Inflammatory macrophage treated with lipopolysaccharide for 1 hour (primary cell): Measurements from ENCODE around the gene SPAM1.
"Not testable (repeated sequence)": the region's sequence is repeated elsewhere in the genome, so short reads cannot be mapped to it uniquely, and the experiment has no call there.

Experiments
- DNase-seq, 2 donors: peaks; one replicate each; pipeline ENCODE4 v3.0.0-alpha.2; 2020 to 2022

The SPAM1 gene

DNA sequence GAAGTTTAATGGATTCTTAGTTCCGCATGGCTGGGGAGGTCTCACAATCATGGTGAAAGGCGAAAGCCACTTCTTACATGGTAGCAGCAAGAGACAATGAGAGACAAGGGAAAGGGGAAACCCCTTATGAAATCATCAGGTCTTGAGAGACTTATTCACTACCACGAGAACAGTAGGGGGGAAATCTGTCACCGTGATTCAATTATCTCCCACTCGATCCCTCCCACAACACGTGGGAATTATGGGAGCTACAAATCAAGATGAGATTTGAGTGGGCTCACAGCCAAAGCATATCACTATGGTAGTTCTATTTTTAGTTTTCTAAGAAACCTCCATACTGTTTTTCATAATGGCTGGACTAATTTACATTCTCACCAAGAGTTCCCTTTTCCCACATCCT, 36.7 kb downstream of the SPAM1 start:
- peak; percentile 15 to 18 for DNase-seq

- peak; percentile 4 to 12 for DNase-seq
Observed at GRCh38 chr7:123966936-123967335, 41.9 kb downstream of the SPAM1 start.

- no peak for DNase-seq
Observed at GRCh38 chr7:123972045-123972444, 47.0 kb downstream of the SPAM1 start.

DNA sequence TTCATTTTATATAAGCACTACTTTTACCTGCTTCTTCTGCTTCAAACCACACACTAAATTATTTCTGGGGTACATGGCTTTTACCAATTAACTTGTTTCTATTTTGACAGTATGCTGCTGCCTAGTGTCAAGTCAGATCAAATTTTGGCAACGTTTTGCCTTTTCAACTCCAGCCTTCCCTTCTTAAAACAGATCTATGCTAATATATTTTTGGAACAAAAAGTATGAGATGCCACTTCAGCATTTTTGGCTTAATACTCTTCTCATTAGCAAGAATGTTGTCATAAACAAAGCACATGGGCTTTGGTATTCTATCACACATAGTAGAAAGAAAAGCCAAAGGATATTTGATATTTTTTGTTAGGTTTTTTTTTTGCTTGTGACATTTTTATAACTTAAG, 47.8 kb downstream of the SPAM1 start:
- DNase-seq, result no peak

GRCh38 chr7:123974326-123974908, 49.4 kb downstream of the SPAM1 start:
- DNase-seq, result no peak

DNA sequence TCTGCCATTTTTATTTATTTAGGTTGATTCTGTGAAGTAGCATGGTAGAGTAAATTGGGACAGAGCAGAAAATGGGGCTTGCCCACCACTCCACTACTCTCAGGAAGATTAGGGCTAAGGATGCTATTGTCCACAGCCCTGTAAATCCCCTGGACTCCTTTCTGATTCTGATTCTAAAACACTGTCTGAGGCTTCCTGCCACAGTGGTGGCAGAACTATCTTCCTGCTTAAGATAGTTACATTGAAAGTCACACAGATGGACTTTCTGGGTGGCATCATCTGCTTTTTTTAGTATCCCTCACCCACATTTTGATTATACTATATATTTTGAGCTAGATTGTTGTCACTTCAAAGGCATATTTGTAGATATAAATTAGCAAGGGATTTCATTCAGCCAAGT, 50.0 kb downstream of the SPAM1 start:
- no peak for DNase-seq

DNA sequence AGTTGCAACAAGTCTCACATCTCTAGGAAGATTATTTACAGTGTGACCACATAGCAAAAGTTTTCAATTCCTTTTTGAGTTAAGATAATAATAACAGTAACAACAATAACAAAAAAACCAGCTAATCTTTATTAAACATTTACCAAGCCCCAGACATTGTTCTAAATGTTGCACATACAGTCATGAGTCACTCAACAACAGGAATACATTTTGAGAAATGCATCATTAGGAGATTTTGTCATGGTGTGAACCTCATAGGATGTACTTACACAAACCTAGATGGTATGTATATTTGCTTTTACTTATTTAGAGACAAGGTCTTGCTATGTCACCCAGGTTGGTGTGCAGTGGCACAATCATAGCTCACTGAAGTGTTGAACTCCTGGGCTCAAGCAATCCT, 52.0 kb downstream of the SPAM1 start:
- DNase-seq, result no peak

- DNase-seq, result no peak
Observed at GRCh38 chr7:123979876-123980275, 54.8 kb downstream of the SPAM1 start.

DNA sequence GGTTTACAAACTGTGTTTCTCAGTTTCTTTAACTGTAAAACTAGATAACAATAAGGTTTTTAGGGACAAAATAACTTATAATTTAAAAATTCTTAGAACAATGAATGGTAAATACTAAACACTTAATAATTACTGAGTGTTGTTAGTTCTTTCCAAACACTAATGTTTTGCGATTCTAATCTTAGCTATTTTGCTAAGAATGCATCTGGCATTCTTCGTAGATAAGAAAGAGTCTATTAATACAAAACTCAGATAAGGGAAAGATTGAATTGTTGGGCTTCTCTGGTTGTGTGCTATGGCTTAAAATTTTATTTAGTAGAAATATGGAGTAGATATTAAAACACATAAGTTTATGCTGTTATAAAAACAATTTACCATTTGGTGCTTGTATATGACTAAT, 62.4 kb downstream of the SPAM1 start:
- no peak for DNase-seq

DNA sequence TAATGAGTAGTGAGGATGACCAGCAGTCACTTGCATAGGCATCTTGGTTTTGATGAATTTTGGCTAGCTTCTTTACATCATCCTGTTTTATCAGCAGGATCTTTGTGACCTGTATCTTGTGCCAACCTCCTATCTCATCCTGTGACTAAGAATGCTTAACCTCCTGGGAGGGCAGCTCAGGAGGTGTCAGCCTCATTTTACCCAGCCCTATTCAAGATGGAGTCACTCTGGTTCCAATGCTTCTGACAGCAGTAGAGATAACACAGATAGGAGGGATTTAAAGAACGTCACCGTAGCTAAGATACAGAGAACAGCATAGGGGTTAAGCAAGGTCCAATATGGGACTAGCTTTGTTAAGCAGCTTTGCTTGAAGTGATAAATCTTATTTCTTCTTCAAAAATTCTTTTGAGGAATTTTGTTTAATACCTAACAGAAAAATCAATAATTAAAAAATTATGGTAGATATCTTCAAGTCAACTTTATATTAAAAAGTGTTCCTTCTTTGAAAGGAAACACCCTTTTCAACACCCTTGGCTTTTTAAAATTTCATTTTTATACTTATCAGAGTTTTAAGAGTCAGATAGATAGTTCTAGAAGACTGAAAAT, 68.0 kb downstream of the SPAM1 start:
- DNase-seq, result no peak

DNA sequence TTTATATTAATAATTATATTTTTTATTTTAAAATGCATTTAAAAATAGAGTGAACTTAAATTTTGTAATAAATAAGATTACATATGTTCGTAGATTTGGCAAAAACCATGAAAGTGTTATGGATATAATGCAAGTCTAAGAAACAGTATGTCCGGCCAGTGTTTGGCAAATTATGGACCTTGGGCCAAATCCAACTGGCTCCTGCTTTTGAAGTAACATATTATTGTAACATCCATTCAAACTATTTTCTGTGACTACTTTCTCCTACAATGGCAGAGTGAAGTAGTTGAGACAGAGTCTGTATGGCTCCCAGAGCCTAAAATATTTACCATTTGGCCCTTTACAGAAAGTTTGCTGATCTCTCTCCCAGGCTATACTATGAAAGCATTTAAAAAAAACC, 69.0 kb downstream of the SPAM1 start:
- no peak for DNase-seq

- no peak for DNase-seq
Observed at GRCh38 chr7:123994449-123994848, 69.4 kb downstream of the SPAM1 start.

DNA sequence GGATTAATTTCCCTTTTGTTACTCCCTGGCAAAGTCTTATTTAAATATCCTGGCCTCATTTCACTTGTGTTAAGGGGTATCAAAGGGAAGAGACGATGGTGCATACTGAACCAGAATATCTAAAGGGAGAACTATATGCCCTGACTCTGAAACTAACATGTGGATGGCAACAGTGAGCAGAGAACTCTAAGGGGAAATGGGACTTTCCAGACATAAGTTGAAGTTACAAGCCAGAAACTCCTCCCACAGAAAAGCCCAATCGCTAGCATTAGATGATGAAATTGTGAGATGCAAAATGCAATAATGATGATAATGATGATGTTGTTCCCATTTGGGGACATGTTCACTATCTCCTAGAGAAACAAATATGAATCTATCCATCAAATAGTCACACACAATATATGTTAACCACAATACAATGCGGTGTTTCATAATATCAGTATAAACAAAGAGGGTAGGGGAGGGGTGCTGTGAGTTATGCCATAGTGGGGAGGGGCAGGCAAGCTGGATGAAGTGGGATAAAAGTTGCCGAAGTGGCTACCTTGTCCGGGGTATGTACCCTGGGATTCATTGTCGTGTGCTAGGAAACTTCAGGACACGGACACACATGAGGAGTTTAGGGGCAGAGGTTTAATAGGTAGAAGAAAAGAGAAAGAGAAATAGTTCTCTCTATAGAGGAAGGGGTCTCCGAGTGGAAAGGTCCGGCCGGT, 70.7 kb downstream of the SPAM1 start:
- DNase-seq, result no peak

DNA sequence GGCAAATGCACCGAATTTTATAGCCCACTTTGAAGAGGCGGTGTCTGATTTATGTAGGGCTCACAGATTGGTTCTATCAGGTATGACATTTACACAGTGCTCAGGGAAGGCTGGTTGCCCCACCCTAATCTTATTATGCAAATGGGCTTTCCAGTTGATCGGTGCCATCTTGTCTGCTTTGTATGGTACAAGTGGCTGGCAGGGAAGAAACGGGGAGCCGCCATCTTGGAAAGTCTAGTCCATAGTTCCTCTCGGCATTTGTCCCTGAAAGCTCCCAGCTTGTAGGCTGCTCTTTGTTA, 71.2 kb downstream of the SPAM1 start:
- DNase-seq, result no peak

DNA sequence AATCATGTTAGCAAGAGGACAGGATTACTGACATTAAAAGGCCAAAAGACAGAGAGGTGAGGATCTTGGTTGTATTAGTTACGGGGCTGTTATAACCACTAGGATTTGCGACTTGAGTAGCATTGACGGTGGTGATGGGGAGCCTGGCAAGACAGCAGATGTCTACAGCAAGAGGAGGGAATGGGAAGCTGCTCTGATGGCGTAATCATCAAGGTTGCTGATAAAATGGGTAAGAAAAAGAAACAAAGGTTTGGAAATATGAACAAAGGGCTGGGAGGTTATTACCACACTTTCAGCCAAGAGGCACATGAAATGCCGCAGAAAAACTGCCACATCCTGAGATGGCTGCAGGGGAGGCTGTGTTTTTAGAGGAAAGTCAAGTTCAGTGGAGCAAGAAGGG, 73.9 kb downstream of the SPAM1 start:
- DNase-seq, result no peak

- DNase-seq, result no peak
Observed at GRCh38 chr7:123999703-124000102, 74.7 kb downstream of the SPAM1 start.

DNA sequence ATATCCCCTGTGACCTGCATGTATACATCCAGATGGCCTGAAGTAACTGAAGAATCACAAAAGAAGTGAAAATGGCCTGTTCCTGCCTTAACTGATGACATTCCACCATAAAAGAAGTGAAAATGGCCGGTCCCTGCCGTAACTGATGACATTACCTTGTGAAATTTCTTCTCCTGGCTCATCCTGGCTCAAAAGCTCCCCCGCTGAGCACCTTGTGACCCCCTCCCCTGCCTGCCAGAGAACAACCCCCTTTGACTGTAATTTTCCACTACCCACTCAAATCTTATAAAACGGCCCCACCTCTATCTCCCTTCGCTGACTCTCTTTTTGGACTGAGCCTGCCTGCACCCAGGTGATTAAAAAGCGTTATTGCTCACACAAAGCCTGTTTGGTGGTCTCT, 83.3 kb downstream of the SPAM1 start:
- not testable (repeated sequence) for DNase-seq

DNA sequence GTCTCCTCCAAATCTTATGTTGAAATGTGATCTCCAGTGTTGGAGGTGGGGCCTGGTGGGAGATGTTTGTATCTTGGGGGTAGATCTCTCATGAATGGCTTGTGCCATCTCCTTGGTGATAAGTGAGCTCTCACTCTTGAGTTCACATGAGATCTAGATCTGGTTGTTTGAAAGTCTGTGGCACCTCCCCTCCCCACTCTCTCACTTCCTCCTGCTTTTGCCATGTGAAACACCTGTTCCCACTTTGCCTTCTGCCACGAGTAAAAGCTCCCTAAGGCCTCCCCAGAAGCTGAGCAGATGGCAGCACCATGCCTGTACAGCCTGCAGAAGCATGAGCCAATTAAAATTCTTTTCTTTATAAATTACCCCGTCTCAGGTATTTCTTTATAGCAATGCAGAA, 84.3 kb downstream of the SPAM1 start:
- DNase-seq, result no peak
